Measurements from ENCODE around the gene TIMM29.
"Not testable (repeated sequence)": the region's sequence is repeated elsewhere in the genome, so short reads cannot be mapped to it uniquely, and the experiment has no call there.

TIMM29 gene

GRCh38 chr19:10913716-10914340 is 14.8 kb upstream of the TIMM29 start:
- no peak for DNase-seq

- DNase-seq = no peak
Observed at GRCh38 chr19:10915130-10916091, 13.2 kb upstream of the TIMM29 start.

GRCh38 chr19:10916602-10917001 is 12.0 kb upstream of the TIMM29 start:
- no peak for DNase-seq

GRCh38 chr19:10918359-10918758 is 10.3 kb upstream of the TIMM29 start:
- DNase-seq = no peak

- DNase-seq = no peak
Observed at GRCh38 chr19:10919352-10920287, 9.0 kb upstream of the TIMM29 start.

- DNase-seq = no peak
Observed at GRCh38 chr19:10920288-10920655, 8.3 kb upstream of the TIMM29 start.

- no peak for DNase-seq
Observed at GRCh38 chr19:10920781-10921180, 7.8 kb upstream of the TIMM29 start.

GRCh38 chr19:10921199-10921909 is 7.3 kb upstream of the TIMM29 start:
- no peak for DNase-seq

- no peak for DNase-seq
Observed at GRCh38 chr19:10921910-10922637, 6.5 kb upstream of the TIMM29 start.

- DNase-seq = no peak
Observed at GRCh38 chr19:10922638-10923014, 6.0 kb upstream of the TIMM29 start.

GRCh38 chr19:10923260-10924112 is 5.1 kb upstream of the TIMM29 start:
- DNase-seq = no peak

- DNase-seq = no peak
Observed at GRCh38 chr19:10924597-10924996, 4.0 kb upstream of the TIMM29 start.

- peak; percentile 18 for DNase-seq
Observed at GRCh38 chr19:10927730-10928562, 665 bp upstream of the TIMM29 start.

GRCh38 chr19:10929402-10929794 is 787 bp downstream of the TIMM29 start:
- DNase-seq = no peak

GRCh38 chr19:10935371-10936059 is 6.9 kb downstream of the TIMM29 start:
- DNase-seq = no peak

- peak; percentile 32 to 42 for DNase-seq
Observed at GRCh38 chr19:10936661-10937084, 8.1 kb downstream of the TIMM29 start.

- not testable (repeated sequence) for DNase-seq
Observed at GRCh38 chr19:10941649-10942048, 13.0 kb downstream of the TIMM29 start.

- DNase-seq = not testable (repeated sequence)
Observed at GRCh38 chr19:10943412-10943811, 14.8 kb downstream of the TIMM29 start.

- no peak for DNase-seq
Observed at GRCh38 chr19:10945264-10945663, 16.7 kb downstream of the TIMM29 start.

All from activated CD4-positive, alpha-beta T cell treated with anti-CD3 and anti-CD28 coated beads for 4 hours (primary cell).